Frontal cortex (tissue), 1 donor: Measurements from ENCODE around the gene TM2D1. TPM values are rescaled to one million over a fixed set of nuclear protein-coding genes. Genes with fewer than 3 reads are reported as not detected.

Experiments used
- total RNA-seq: library from RNA; depleted of rRNA; stranded (reverse); fragments of >200 nt; gene quantifications from one replicate; pipeline ENCODE4 v1.2.3, GENCODE V29; 2014

The TM2D1 gene
- total RNA-seq, 1 donor from 2014 or later = 96.6 TPM

Other genes with a start within 250 kb of the TM2D1 start
- 24.1 TPM for gene PATJ, start 17.3 kb upstream of the TM2D1 start, total RNA-seq